Posterior vena cava (tissue), 2 donors: Measurements from ENCODE around the gene CDKN2B-AS1. TPM values are rescaled to one million over a fixed set of nuclear protein-coding genes. Genes with fewer than 3 reads are reported as not detected.

ENCODE experiments used
- DNase-seq: peaks from one replicate; pipeline ENCODE4 v3.0.0-alpha.2; 2020; ENCODE audit warnings: low spot score
- intact Hi-C, 2 donors: fragments of 100-400 bp; cut with DNase I; formaldehyde crosslinking; loops; one replicate each; pipeline versions ENCODE4 v1.14.1 to v1.14.2; 2022 to 2023
- total RNA-seq, 2 donors: library from RNA; stranded (reverse); fragmentation: NEBNext Ultra II Directional; extraction: Animal tissue kit (Norgen Biotek cat#: 25700); gene quantifications; one replicate each; pipeline ENCODE4 v1.2.1, GENCODE V29; 2021
- donor health status: DM: yes; HTN: yes; CAD: no.
- donor health status: DM: yes; HTN: yes; CAD: no.

The CDKN2B-AS1 gene
- total RNA-seq, 2 donors from 2014 or later, result 0.65 to 1.00 TPM

DNA sequence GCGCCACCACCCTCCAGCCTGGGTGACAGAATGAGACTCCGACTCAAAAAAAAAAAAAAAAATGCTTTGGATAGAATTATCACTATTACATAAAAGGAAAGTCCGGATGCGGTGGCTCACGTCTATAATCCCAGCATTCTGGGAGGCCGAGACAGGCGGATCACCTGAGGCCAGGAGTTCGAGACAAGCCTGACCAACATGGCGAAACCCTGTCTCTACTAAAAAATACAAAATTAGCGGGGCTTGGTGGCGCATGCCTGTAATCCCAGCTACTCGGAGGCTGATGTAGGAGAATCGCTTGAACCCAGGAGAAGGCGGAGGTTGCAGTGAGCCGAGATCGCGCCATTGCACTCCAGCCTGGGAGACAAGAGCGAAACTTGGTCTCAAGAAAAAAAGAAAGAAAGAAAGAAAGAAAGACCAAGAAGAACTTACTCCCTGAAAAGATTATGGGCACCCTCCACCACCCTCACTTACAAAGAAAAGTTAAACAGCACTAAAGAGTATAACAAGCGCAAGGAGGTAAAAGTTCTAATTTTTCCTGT, 18.2 kb upstream of the CDKN2B-AS1 start:
- intact Hi-C loops, result no loop called here
- DNase-seq, result no peak

DNA sequence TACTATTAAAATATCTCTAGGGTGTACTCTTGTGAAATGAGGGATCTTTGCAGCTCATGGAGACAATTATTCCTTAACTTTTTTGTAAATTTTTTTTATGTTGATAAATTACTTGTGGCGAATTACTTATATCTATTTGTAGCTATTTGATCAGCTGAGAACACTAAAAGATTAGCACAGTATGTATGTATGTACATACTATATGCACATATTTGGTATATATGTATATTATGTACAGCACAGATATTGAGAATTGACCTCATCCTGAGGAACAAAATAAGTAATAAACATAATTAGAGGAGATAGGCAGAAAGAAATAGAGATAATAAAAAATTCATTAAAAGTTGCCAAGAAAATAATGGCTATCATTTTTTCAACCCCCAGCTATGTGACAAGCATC, 12.2 kb upstream of the CDKN2B-AS1 start:
- DNase-seq, result no peak
- intact Hi-C loops, result no loop called here

DNA sequence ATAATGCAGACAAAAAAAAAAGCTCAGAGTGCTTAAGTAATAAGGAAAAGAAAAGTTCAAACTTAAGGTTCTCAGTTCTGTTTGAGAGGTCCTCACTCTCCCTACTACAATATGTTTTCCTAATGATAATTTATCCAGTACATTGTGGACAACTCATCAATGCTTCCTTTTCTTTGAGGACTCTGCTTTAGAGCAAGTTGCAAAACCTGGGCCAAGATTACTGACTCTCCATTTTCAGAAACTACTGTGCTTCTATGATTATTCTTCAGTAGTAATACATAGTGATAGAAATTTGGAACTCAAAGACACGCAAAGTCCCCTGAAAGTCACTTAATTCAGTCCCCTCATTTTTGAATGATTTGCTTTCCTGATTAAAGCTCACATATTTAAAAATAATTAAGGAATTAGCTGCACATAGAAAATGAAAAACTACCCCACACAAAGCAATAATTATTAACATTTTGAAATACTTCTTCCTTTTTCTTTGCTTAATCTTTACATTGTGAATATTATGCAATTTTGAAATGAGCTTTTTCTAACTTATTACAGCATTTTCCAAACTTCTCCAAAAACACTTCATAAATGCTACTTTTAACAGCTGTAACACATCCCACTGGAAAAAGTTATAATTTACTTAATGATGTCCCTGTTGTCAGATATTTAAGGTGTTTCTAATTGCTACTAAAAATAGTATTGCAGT, 11.6 kb upstream of the CDKN2B-AS1 start:
- intact Hi-C loops, result no loop called here
- no peak for DNase-seq

DNA sequence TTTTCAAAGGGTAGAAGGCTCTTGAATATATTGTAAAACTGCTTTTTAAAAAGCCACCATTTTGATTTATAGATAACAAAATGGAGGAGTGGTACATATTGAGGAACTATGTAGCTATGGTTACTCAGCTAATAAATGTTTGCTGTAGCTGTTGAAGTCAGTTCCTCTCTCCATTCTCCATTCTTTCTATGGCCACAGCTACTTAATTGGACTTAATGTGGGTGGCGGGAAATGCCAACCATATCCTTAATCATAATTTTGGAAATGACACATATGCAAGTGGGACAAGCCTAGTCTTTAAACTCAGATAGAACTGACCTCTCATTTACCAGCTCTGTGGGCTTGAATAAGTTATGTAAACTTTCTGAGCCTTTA, 11.0 kb upstream of the CDKN2B-AS1 start:
- intact Hi-C loops, result no loop called here
- DNase-seq, result no peak

DNA sequence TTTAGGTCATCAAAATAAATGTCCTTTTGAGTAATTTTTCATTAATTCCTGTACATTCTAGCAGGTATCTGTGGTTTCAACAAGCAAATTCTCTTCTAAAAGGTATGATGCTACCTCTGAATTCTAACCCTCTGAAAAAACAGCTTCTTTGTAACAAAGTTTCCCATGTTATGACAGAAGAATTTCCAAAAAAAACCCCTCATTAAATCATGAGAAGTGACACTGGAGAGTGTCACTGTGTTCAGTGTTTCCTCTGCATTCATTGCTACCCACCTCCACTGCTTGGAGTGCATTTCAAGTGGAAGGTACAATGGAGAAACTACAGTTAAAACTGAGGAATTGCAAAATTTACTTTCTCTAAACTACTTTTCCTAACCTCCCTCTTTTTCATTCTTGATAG, 10.5 kb upstream of the CDKN2B-AS1 start:
- DNase-seq, result no peak
- intact Hi-C loops, result no loop called here

DNA sequence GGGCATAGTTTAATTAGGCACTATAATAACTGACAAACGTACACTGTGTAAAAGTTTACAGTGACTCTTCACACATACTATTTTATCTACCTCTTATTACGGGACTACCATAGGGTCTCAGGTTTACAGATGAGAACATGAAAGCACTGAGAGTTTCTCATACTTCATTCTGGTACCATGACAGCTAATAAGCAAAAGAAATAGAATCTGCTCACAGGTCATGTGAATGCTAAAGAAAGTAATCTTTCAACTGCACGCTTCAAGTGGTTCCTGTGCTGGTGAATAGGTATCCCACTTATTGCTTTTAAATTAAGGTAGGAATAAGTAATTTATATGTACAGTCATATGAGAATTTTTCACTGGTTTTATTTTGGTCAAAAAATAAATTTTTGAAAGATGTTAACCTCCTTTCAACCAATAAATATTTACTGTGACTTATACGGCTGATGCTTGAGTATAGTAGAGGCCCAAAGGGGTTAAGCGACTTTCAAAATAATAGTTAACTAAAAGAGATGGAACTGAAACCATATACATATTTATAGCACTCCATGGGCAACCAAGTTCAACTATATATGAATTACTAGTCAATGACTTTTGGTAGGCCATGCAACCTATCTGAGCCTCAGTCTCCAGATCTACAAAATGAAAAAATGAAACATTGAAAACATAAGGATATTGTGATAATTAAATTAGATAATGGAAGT, 8.5 kb upstream of the CDKN2B-AS1 start:
- DNase-seq, result no peak
- intact Hi-C loops, result no loop called here

DNA sequence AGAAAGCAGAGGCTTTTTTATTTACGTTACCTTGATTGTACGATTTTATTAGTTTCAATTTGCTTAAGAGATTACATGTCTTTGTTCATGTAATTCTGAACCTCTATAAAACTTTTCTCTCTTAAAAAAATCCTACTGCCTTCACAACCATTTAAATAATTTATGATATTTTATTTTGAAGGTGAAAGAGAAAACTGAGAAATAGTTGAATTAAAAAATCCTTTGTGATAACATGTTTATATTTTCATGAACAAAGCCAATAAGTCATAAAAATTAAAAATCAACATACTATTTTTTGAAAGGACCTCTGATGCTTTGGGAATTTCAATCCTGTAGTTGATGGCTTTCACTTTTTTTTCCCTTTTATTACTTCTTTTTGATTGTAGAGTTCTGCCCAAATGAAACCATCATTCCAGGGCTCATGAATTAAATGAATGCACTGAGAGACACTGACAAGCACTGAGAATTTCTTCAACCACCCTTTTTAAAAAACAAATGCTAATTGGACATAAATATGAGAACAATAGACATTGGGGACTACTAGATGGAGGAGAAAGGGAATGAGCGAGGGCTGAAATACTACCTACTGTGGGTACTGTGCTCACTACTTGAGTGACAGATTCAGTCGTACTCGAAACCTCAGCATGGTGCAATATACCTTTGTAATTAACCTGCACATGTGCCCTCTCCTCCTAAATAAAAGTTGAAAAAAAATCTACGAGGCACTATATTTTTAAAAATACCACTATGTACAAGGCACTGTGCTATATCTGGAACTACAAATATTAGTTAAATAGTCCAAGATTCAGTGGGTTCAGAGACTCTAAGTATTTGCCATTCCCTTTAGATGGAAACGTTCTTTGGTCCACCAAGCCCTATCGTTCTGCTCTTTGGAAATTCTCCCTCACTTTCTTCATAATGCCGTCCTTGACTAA, 6.3 kb upstream of the CDKN2B-AS1 start:
- no peak for DNase-seq
- intact Hi-C loops, result no loop called here

- DNase-seq, result no peak
- intact Hi-C loops, result loop anchor here (10.0 kb wide), 2 partner anchors 175 to 185 kb away; partner anchors contain the start of gene MTAP (in 1 of the 2)
Measured at GRCh38 chr9:21989440-21990189, 5.0 kb upstream of the CDKN2B-AS1 start.

DNA sequence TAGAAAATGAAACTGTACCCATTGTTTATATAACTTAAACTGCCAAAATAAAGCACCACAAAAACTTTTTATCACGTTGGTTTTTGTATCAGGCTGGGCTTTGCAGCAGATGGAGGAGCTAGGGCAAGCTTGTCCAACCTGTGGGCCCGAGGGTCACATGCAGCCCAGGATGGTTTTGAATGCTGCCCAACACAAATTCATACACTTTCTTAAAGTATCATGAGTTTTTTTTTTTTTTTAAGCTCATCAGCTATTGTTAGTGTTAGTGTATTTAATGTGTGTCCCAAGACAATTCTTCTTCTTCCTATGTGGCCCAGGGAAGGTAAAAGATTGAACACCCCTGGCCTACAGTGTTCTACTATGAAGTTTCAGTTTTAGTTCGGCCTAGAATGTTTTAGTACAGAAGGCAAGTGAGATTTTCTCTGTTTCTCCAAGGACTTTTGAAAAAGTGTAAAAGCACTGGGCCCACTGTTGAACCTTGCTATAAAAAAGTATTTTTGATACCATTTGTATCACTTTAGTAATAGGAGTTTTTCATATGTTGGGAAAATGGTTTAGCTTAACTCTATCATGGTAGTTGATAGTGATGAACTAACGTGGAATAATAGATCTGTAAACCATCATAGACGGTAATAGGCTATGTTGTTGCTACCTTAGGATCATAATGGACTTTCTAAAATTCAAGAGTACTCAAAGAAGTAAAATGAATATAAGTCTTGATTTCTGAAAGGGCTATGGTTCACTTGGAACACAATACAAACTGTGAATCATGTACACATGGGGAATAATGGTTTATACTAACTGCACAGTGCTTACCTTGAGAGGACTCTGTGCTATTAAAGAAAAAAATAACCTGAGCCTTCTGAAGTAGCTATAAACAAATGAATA, 3.3 kb upstream of the CDKN2B-AS1 start:
- intact Hi-C loops, result loop anchor here (10.0 kb wide), 2 partner anchors 177 to 187 kb away; partner anchors contain the start of gene MTAP (in 1 of the 2)
- no peak for DNase-seq

- DNase-seq, result no peak
- intact Hi-C loops, result loop anchor here (10.0 kb wide), 2 partner anchors 178 to 188 kb away; partner anchors contain the start of gene MTAP (in 1 of the 2)
Measured at GRCh38 chr9:21993007-21993406, 1.6 kb upstream of the CDKN2B-AS1 start.

- intact Hi-C loops, result loop anchor here (10.0 kb wide), 2 partner anchors 179 to 189 kb away; partner anchors contain the start of gene MTAP (in 1 of the 2)
- DNase-seq, result peak; percentile 83
Measured at GRCh38 chr9:21993893-21994555, 567 bp upstream of the CDKN2B-AS1 start, which contains the start of gene CDKN2A. Gene CDKN2A, minus strand, starts transcription at chr9:21994392.

DNA sequence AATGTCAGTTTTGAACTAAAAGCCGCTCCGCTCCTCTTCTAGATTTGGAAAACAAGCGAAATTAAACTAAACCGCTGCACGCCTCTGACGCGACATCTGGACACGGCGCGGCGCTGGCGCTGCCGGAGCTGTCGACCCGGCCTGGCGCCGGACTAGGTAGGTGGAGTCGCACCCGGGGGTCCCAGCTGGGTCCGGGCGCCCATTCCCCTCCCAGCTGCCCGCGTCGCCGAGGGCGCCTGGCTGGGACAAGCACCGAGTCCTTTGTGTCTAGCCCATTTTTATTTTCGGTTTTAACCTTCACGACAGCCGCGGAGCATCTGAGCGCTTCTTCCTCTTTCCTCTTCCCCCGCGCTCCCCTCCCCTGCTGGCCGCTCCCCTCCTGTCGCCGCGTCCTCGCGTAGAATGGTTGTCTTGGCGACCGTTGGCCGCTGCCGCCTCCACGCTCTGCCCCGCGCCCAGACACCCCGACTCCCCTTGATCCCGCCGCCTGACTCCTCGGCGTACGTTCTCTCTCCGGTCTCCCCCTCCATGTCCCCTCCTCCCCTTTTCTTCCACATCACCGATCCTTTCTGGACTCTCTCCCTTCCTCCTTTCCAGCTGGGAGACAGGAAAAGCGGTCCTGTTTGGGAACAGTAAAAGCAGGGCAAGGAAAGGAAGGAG, 545 bp downstream of the CDKN2B-AS1 start:
- intact Hi-C loops, result loop anchor here (10.0 kb wide), 2 partner anchors 180 to 190 kb away; partner anchors contain the start of gene MTAP (in 1 of the 2)

DNA sequence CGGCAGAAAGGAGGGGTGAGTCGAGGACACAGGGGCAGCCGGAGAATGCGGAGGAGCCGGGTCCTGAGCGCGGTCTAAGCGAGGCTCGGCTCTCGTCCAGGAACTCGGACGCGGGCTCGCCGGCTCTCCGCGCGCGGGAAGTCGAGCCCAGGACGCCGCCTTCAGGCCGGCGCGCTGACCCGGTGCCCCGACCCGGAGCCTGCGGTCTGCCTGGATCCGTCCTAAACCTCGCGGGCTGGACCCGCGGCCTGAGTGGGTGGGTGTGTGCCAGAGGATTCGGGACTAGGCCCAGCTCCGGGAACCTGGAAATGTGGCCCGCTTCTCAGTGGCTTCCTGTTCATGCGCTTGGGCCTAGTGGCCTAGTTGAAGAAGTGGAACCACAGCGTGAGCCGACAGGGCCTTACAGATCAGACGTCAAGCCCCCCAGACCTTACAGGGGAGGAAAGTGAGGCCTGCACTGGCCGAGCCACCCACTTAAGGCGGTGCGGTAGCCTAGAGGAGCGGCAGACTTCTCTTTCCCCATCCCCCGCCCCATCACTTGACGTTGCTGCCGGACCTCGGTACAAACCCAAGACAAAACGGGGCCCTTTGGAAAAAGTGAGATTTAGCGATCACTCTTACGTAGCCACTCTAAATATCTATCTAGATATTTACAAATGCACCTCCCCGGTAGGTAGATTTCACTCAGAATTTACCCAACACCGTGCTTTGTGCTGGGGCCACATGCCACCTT, 1.2 kb downstream of the CDKN2B-AS1 start:
- peak; percentile 87 for DNase-seq
- intact Hi-C loops, result loop anchor here (10.0 kb wide), 2 partner anchors 181 to 191 kb away; partner anchors contain the start of gene MTAP (in 1 of the 2)

More for the DNA sequence above, 545 bp downstream of the CDKN2B-AS1 start:
- DNase-seq, result peak; percentile 94

DNA sequence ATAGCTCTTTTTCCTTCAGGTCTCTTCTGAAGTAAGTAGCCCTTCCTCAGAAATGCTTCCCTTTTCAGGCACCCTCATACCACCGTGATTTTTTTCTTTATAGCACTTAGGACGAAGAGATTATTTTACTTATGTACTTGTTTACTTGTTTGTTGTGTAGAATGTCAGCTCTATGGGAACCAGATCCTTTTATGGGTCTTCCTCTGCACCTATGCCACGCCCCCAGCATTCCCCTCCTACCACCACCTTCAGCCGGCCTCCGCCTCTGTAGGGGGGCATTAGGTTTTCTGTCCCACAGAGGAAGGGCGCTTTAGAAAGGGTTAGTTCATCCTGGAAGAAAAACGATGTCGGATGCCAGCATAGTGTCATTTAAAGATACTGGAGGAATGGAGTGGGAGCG, 1.8 kb downstream of the CDKN2B-AS1 start:
- no peak for DNase-seq

GRCh38 chr9:21996858-21997257, 2.3 kb downstream of the CDKN2B-AS1 start:
- intact Hi-C loops, result loop anchor here (10.0 kb wide), 2 partner anchors 182 to 192 kb away; partner anchors contain the start of gene MTAP (in 1 of the 2)
- DNase-seq, result no peak

More for the DNA sequence above, 1.8 kb downstream of the CDKN2B-AS1 start:
- intact Hi-C loops, result loop anchor here (10.0 kb wide), 2 partner anchors 182 to 192 kb away; partner anchors contain the start of gene MTAP (in 1 of the 2)
